ENCODE data around the gene DEGS2. TPM values are rescaled to one million over a fixed set of nuclear protein-coding genes. Genes with fewer than 3 reads are reported as not detected.

Gene DEGS2
- total and polyA plus RNA-seq, 12 donors = 0.04 to 0.20 (median 0.10) TPM; not detected in 7

- ATAC-seq (no peak), DNase-seq (peak in 1 of 2 donors; percentile 6)
- H3K4me1 ChIP-seq = peaks cover 0 to 7% (median 0%) of the 10 kb centered on the region in 9 donors
- H3K27me3 ChIP-seq = peaks cover 0 to 13% (median 0%) of the 10 kb centered on the region in 7 donors
- WGBS, 2 donors = 84 to 91% methylated on average over 12 of the region's 12 CpGs
- H3K4me3 ChIP-seq = no peak overlapping the region
- intact Hi-C loops (cut with DNase I) = no loop called here
- no peaks in the 10 kb centered on the region for H3K36me3 ChIP-seq
- no peak overlapping the region for H3K27ac ChIP-seq
- TF ChIP-seq CTCF (IDR thresholded peaks at IDR 0.05) = no peak
- H3K9me3 ChIP-seq = peaks cover 0 to 12% (median 6%) of the 10 kb centered on the region in 11 donors
Measured at GRCh38 chr14:100150932-100151587, 8.4 kb downstream of the DEGS2 start.

- H3K27ac ChIP-seq = no peak overlapping the region
- ATAC-seq = no peak
- H3K27me3 ChIP-seq = peaks cover 0 to 13% (median 0%) of the 10 kb centered on the region in 7 donors
- no peaks in the 10 kb centered on the region for H3K36me3 ChIP-seq
- no peak for TF ChIP-seq CTCF (IDR thresholded peaks at IDR 0.05)
- WGBS, 2 donors = 48 to 51% methylated on average over 21 of the region's 21 CpGs
- intact Hi-C loops (cut with DNase I) = no loop called here
- H3K4me3 ChIP-seq = no peak overlapping the region
- H3K9me3 ChIP-seq = peaks cover 0 to 9% (median 6%) of the 10 kb centered on the region in 11 donors
- H3K4me1 ChIP-seq = peaks cover 0 to 11% (median 5%) of the 10 kb centered on the region in 9 donors
- no peak for DNase-seq
Measured at GRCh38 chr14:100149851-100150611, 9.4 kb downstream of the DEGS2 start.

- TF ChIP-seq CTCF (IDR thresholded peaks at IDR 0.05) = no peak
- Histone ChIP-seq H3K27ac (no peak overlapping the region), H3K27me3 (peaks cover 0 to 13% (median 0%) of the 10 kb centered on the region in 7 donors), H3K36me3 (peaks cover 0 to 2% (median 0%) of the 10 kb centered on the region in 9 donors), H3K4me3 (no peak overlapping the region), H3K9me3 (no peaks in the 10 kb centered on the region), H3K4me1 (peaks cover 3 to 19% (median 11%) of the 10 kb centered on the region in 9 donors)
- no peak for ATAC-seq
- DNase-seq = no peak
- intact Hi-C loops (cut with DNase I) = no loop called here
- 94 to 95% methylated on average over 57 to 58 of the region's 58 CpGs for WGBS, 2 donors
Measured at GRCh38 chr14:100148837-100149731, 10.4 kb downstream of the DEGS2 start.
